Smooth muscle cell (in vitro differentiated cells): ENCODE results near the gene VSIG1. TPM values are rescaled to one million over a fixed set of nuclear protein-coding genes. Genes with fewer than 3 reads are reported as not detected.

Experiments
- DNase-seq: peaks from one replicate; lab custom pipeline; 2025; ENCODE audit not compliant: unreplicated experiment; lab: John Stamatoyannopoulos, UW
- H2AFZ ChIP-seq: fragments of 200-600 bp; sonication (generic); 2 replicates; pipeline ENCODE4 v1.6.0; 2016; ENCODE audit warnings: antibody characterized with exemption, low read depth, mild to moderate bottlenecking
- H3F3A ChIP-seq: fragments of 200-600 bp; sonication (generic); 2 replicates; pipeline ENCODE4 v1.6.0; 2017; ENCODE audit warnings: antibody characterized with exemption, low read depth
- H3K27ac ChIP-seq: fragments of 200-600 bp; sonication (generic); 2 replicates; pipeline ENCODE4 v1.5.1; 2016; ENCODE audit warnings: low read depth, mild to moderate bottlenecking
- H3K27me3 ChIP-seq: fragments of 200-600 bp; sonication (generic); 2 replicates; pipeline ENCODE4 v1.6.1; 2016; ENCODE audit warnings: low read depth, mild to moderate bottlenecking
- H3K36me3 ChIP-seq: fragments of 200-600 bp; sonication (generic); 2 replicates; pipeline ENCODE4 v1.5.1; 2016; ENCODE audit warnings: low read depth
- H3K4me1 ChIP-seq: fragments of 200-600 bp; sonication (generic); 2 replicates; pipeline ENCODE4 v1.5.1; 2016; ENCODE audit warnings: low read depth
- H3K4me2 ChIP-seq: fragments of 200-600 bp; sonication (generic); 2 replicates; pipeline ENCODE4 v1.6.0; 2016; ENCODE audit warnings: mild to moderate bottlenecking
- H3K4me3 ChIP-seq: fragments of 200-600 bp; sonication (generic); 2 replicates; pipeline ENCODE4 v1.5.1; 2016; ENCODE audit warnings: mild to moderate bottlenecking
- H3K79me2 ChIP-seq: fragments of 200-600 bp; sonication (generic); 2 replicates; pipeline ENCODE4 v1.6.0; 2016; ENCODE audit warnings: low read depth, mild to moderate bottlenecking
- H3K9ac ChIP-seq: fragments of 200-600 bp; sonication (generic); 2 replicates; pipeline ENCODE4 v1.6.0; 2016; ENCODE audit warnings: low read depth
- H3K9me3 ChIP-seq: fragments of 200-600 bp; sonication (generic); replicated peaks from 2 replicates; pipeline ENCODE4 v1.5.1; 2016; ENCODE audit warnings: low read depth
- H4K20me1 ChIP-seq: fragments of 200-600 bp; sonication (generic); 2 replicates; pipeline ENCODE4 v1.6.0; 2016; ENCODE audit warnings: low read depth
- CTCF ChIP-seq: fragments of 200-600 bp; sonication (generic); IDR thresholded peaks from 2 replicates; pipeline ENCODE4 v1.5.1; 2017; ENCODE audit warnings: borderline replicate concordance, mild to moderate bottlenecking, antibody characterized with exemption; ENCODE audit not compliant: insufficient read depth, poor library complexity, severe bottlenecking
- WGBS: methylation state at CpG from one replicate; pipeline ENCODE4 v1.1.7; 2016; ENCODE audit warnings: low lambda C conversion rate; 5-methylcytosine and 5-hydroxymethylcytosine counted together
- polyA plus RNA-seq: library from polyadenylated mRNA; unstranded; fragments of >200 nt; fragmentation: Nextera tagmentation; extraction: Ambion mirVana; gene quantifications from 2 replicates; pipeline ENCODE4 v1.2.1, GENCODE V29; 2016
- total RNA-seq: library from RNA; depleted of rRNA; stranded (reverse); fragments of >200 nt; gene quantifications from 2 replicates; pipeline ENCODE4 v1.2.3, GENCODE V29; 2014

VSIG1 gene
- total and polyA plus RNA-seq, 2 experiments from 2014 or later: 0.36 TPM; not detected in 1

- no peaks in the 10 kb centered on the region for H3F3A ChIP-seq
- H3K27ac ChIP-seq: peak overlapping the region; percentile 88
- H3K27me3 ChIP-seq: no peaks in the 10 kb centered on the region
- no peak overlapping the region for H3K4me3 ChIP-seq
- H4K20me1 ChIP-seq: no peaks in the 10 kb centered on the region
- H3K36me3 ChIP-seq: no peaks in the 10 kb centered on the region
- no peak overlapping the region for H2AFZ ChIP-seq
- peak overlapping the region; percentile 40 for H3K9ac ChIP-seq
- no peaks in the 10 kb centered on the region for H3K9me3 ChIP-seq
- DNase-seq: no peak
- peak overlapping the region; percentile 27 for H3K4me2 ChIP-seq
- 55% methylated on average over 3 of the region's 3 CpGs for WGBS
- peaks cover 21% of the 10 kb centered on the region for H3K4me1 ChIP-seq
- no peaks in the 10 kb centered on the region for H3K79me2 ChIP-seq
- no peak for TF ChIP-seq CTCF
Measured at GRCh38 chrX:108123591-108124366, 78.9 kb downstream of the VSIG1 start.

GRCh38 chrX:108126661-108127060 is 81.8 kb downstream of the VSIG1 start:
- Histone ChIP-seq H3K4me1 (peaks cover 16% of the 10 kb centered on the region), H4K20me1 (no peaks in the 10 kb centered on the region), H3K27me3 (no peaks in the 10 kb centered on the region), H3K36me3 (no peaks in the 10 kb centered on the region), H3K79me2 (no peaks in the 10 kb centered on the region), H3K4me3 (no peak overlapping the region), H2AFZ (no peak overlapping the region), H3K9ac (no peak overlapping the region), H3K9me3 (no peaks in the 10 kb centered on the region), H3K4me2 (no peak overlapping the region), H3K27ac (no peak overlapping the region), H3F3A (no peaks in the 10 kb centered on the region)
- WGBS: 48% methylated on average over 2 of the region's 2 CpGs
- no peak for TF ChIP-seq CTCF
- no peak for DNase-seq

GRCh38 chrX:108127152-108127551 is 82.3 kb downstream of the VSIG1 start:
- Histone ChIP-seq H3K4me3 (no peak overlapping the region), H3K9ac (no peak overlapping the region), H2AFZ (no peak overlapping the region), H4K20me1 (no peaks in the 10 kb centered on the region), H3K79me2 (no peaks in the 10 kb centered on the region), H3K27ac (no peak overlapping the region), H3F3A (no peaks in the 10 kb centered on the region), H3K4me1 (peaks cover 14% of the 10 kb centered on the region), H3K27me3 (no peaks in the 10 kb centered on the region), H3K9me3 (no peaks in the 10 kb centered on the region), H3K4me2 (no peak overlapping the region), H3K36me3 (no peaks in the 10 kb centered on the region)
- TF ChIP-seq CTCF: no peak
- 74% methylated on average over 4 of the region's 4 CpGs for WGBS
- DNase-seq: no peak

Other genes starting within 250 kb of the VSIG1 start
- 11.1 and 16.6 TPM in 2 replicates for gene MID2, start 219.2 kb upstream of the VSIG1 start, total RNA-seq
- gene MID2, start 219.2 kb upstream of the VSIG1 start, polyA plus RNA-seq: 4.9 and 6.7 TPM in 2 replicates
- not detected in 2 replicates for gene TEX13B, start 62.7 kb upstream of the VSIG1 start, total RNA-seq
- not detected in 2 replicates for gene TEX13B, start 62.7 kb upstream of the VSIG1 start, polyA plus RNA-seq
- 93.9 and 128 TPM in 2 replicates for gene PSMD10, start 46.5 kb downstream of the VSIG1 start, total RNA-seq
- gene PSMD10, start 46.5 kb downstream of the VSIG1 start, polyA plus RNA-seq: 75.6 and 83.9 TPM in 2 replicates
- 14.3 and 16.4 TPM in 2 replicates for gene ATG4A, start 46.7 kb downstream of the VSIG1 start, total RNA-seq
- gene ATG4A, start 46.7 kb downstream of the VSIG1 start, polyA plus RNA-seq: 10.2 and 14.0 TPM in 2 replicates